Measurements from ENCODE around the gene MRPL40. TPM values are rescaled to one million over a fixed set of nuclear protein-coding genes. Genes with fewer than 3 reads are reported as not detected.

MRPL40 gene
- total RNA-seq, 1 experiment from 2014 or later: 40.1 TPM

DNA sequence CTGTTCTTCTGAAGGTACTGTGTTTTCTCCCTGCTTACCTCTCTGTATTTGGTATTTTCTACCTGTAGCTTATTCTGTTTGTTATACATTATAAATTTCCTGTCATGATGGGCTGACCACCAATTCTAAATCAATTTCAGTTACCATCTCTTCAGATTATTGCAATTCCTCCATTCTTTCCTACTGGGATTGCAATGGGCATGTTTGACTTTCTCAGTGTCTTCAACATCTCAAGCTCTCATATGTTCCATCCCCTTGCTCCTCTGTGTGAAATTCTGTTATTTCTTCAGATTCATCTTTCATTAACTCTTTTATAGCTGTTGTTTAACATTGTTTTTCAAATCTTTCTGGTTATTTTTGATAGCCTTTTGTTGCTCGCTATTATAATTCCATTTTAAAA is 30.7 kb downstream of the MRPL40 start:
- intact Hi-C loops (cut with micrococcal nuclease): no loop called here
- DNase-seq (ENCODE audit: low read depth, low spot score): no peak
- Histone ChIP-seq H3K9ac (ENCODE audit: low read length) (no peak overlapping the region), H3K9me2 (ENCODE audit: insufficient read depth) (no peaks in the 10 kb centered on the region), H3K4me2 (ENCODE audit: low read length) (no peak overlapping the region), H3K9me3 (ENCODE audit: control insufficient read depth in 1 of 2, insufficient read depth in 1 of 2, low read depth in 1 of 2, low read length in 2 of 2) (no peaks in the 10 kb centered on the region), H3K4me1 (ENCODE audit: control insufficient read depth in 1 of 2, insufficient read depth in 2 of 2, low read length in 2 of 2) (no peaks in the 10 kb centered on the region), H3K27me3 (ENCODE audit: insufficient read depth, low read length) (no peaks in the 10 kb centered on the region), H3K4me3 (replicated peaks in 1 of 2; ENCODE audit: low read depth in 1 of 2, low read length in 2 of 2) (no peak overlapping the region), H2AFZ (ENCODE audit: low read depth, low read length, poor library complexity, severe bottlenecking) (no peak overlapping the region), H3K79me2 (ENCODE audit: insufficient read depth, low read length) (peaks cover 8% of the 10 kb centered on the region; the same call in 1 of the 2 replicates), H3K36me3 (ENCODE audit: control insufficient read depth in 1 of 2, insufficient read depth in 2 of 2, low read length in 2 of 2) (peaks cover 44 to 51% of the 10 kb centered on the region in 2 experiments), H4K20me1 (ENCODE audit: insufficient read depth) (no peaks in the 10 kb centered on the region), H3K27ac (ENCODE audit: low read depth, low read length) (no peak overlapping the region)
- ATAC-seq: no peak
- ChIA-PET RAD21 (ENCODE audit: low non-redundant PET in 1 of 2, low total read pairs in 2 of 2, uncharacterized antibody in 2 of 2, unreplicated experiment in 2 of 2) (no interaction called here), POLR2A (interaction anchor here (0.9 to 1.8 kb wide), 2 partner anchors 14 to 18 kb away, joined by 3 to 5 read pairs; no protein-coding TSS in a partner anchor), CTCF (no interaction called here)
- TF ChIP-seq EZH2 (IDR thresholded peaks at IDR 0.05): no peak
- TF ChIP-seq, protein P1, sequence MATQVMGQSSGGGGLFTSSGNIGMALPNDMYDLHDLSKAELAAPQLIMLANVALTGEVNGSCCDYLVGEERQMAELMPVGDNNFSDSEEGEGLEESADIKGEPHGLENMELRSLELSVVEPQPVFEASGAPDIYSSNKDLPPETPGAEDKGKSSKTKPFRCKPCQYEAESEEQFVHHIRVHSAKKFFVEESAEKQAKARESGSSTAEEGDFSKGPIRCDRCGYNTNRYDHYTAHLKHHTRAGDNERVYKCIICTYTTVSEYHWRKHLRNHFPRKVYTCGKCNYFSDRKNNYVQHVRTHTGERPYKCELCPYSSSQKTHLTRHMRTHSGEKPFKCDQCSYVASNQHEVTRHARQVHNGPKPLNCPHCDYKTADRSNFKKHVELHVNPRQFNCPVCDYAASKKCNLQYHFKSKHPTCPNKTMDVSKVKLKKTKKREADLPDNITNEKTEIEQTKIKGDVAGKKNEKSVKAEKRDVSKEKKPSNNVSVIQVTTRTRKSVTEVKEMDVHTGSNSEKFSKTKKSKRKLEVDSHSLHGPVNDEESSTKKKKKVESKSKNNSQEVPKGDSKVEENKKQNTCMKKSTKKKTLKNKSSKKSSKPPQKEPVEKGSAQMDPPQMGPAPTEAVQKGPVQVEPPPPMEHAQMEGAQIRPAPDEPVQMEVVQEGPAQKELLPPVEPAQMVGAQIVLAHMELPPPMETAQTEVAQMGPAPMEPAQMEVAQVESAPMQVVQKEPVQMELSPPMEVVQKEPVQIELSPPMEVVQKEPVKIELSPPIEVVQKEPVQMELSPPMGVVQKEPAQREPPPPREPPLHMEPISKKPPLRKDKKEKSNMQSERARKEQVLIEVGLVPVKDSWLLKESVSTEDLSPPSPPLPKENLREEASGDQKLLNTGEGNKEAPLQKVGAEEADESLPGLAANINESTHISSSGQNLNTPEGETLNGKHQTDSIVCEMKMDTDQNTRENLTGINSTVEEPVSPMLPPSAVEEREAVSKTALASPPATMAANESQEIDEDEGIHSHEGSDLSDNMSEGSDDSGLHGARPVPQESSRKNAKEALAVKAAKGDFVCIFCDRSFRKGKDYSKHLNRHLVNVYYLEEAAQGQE (IDR thresholded peaks at IDR 0.05; ENCODE audit: low read depth): no peak
- no TSS peak for BruUV-seq (replicated peaks)

DNA sequence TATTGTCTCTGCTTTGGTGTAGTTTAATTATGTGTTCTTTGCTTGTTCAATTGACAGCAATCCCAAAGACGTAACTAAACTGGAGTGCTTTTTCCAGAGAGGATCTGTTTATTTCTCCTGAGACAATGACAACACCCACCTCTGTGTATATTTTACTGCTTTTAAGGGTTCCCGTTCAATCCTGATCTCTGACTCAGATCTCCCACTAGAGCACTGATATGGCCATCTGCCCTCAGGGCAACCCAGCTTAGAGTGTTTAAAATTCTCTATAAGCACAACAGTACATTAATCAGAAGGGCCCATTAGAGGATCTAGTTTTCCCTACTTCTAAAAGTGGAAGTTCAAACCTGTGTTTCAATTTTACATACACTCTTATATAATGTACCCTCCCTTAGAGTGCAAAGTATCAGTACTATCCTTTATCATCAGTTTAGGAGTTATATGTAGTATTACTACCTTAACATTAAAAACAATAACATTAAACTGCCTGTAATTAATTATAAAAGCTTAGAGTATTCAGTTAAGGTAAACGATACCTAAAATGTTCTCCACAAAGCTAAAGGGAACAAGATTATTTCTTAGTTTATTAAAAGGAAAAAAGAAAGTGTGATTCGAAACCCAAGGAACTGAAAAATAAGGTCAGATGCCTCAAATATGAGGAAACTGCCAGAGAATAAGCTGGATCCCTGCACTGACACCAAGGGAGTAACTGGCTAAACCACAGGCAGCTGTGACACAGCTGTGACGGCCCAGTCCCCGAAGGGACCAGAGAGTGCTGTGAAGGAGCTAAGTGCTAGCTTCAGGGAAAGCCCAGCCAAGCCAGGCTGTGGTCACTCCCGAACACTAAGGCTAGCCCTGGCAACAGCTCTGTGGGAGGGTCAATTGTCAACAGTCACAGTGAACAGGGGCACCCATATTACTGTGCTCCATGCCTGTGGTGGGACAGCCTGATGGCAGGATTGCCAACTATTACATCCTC is 31.4 kb downstream of the MRPL40 start:
- ChIA-PET POLR2A (interaction anchor here (0.9 to 1.8 kb wide), 2 partner anchors 14 to 19 kb away, joined by 3 to 5 read pairs; no protein-coding TSS in a partner anchor), CTCF (interaction anchor here (1.1 kb wide), 1 partner anchor 10 kb away, joined by 5 read pairs; no protein-coding TSS in a partner anchor), RAD21 (ENCODE audit: low non-redundant PET in 1 of 2, low total read pairs in 2 of 2, uncharacterized antibody in 2 of 2, unreplicated experiment in 2 of 2) (no interaction called here)
- H4K20me1 ChIP-seq (ENCODE audit: insufficient read depth): no peaks in the 10 kb centered on the region
- no peaks in the 10 kb centered on the region for H3K27me3 ChIP-seq (ENCODE audit: insufficient read depth, low read length)
- peaks cover 12% of the 10 kb centered on the region for H3K79me2 ChIP-seq (ENCODE audit: insufficient read depth, low read length)
- H3K4me1 ChIP-seq (ENCODE audit: control insufficient read depth in 1 of 2, insufficient read depth in 2 of 2, low read length in 2 of 2): no peaks in the 10 kb centered on the region
- H3K9me2 ChIP-seq (ENCODE audit: insufficient read depth): no peaks in the 10 kb centered on the region
- no peak overlapping the region for H3K27ac ChIP-seq (ENCODE audit: low read depth, low read length)
- H3K9ac ChIP-seq (ENCODE audit: low read length): no peak overlapping the region
- peaks cover 49 to 51% of the 10 kb centered on the region in 2 experiments for H3K36me3 ChIP-seq (ENCODE audit: control insufficient read depth in 1 of 2, insufficient read depth in 2 of 2, low read length in 2 of 2)
- ATAC-seq (no peak), DNase-seq (ENCODE audit: low read depth, low spot score) (no peak)
- H3K4me3 ChIP-seq (replicated peaks in 1 of 2; ENCODE audit: low read depth in 1 of 2, low read length in 2 of 2): no peak overlapping the region
- no peak overlapping the region for H2AFZ ChIP-seq (ENCODE audit: low read depth, low read length, poor library complexity, severe bottlenecking)
- intact Hi-C loops (cut with micrococcal nuclease): no loop called here
- H3K9me3 ChIP-seq (ENCODE audit: control insufficient read depth in 1 of 2, insufficient read depth in 1 of 2, low read depth in 1 of 2, low read length in 2 of 2): no peaks in the 10 kb centered on the region
- no peak overlapping the region for H3K4me2 ChIP-seq (ENCODE audit: low read length)
- BruUV-seq (replicated peaks): TSS peak; percentile 10
- no peak for TF ChIP-seq JUND (IDR thresholded peaks at IDR 0.05)
- TF ChIP-seq, protein P1 (IDR thresholded peaks at IDR 0.05; ENCODE audit: low read depth): no peak
- TF ChIP-seq POLR2AphosphoS5 (IDR thresholded peaks at IDR 0.05; ENCODE audit: low read depth, low read length): no peak
- TF ChIP-seq CBX3 (IDR thresholded peaks at IDR 0.05; ENCODE audit: low read depth): no peak
- TF ChIP-seq ZFX (IDR thresholded peaks at IDR 0.05): no peak
- TF ChIP-seq ZNF274 (IDR thresholded peaks at IDR 0.05; ENCODE audit: low read depth, low read length): no peak
- no peak for TF ChIP-seq POLR2A (IDR thresholded peaks at IDR 0.05; ENCODE audit: borderline replicate concordance, extremely low read depth, insufficient read depth, insufficient read length)
- no peak for TF ChIP-seq SIN3A (IDR thresholded peaks at IDR 0.05; ENCODE audit: low read depth)
